ENCODE measurements around the gene ZSWIM5.

DNA sequence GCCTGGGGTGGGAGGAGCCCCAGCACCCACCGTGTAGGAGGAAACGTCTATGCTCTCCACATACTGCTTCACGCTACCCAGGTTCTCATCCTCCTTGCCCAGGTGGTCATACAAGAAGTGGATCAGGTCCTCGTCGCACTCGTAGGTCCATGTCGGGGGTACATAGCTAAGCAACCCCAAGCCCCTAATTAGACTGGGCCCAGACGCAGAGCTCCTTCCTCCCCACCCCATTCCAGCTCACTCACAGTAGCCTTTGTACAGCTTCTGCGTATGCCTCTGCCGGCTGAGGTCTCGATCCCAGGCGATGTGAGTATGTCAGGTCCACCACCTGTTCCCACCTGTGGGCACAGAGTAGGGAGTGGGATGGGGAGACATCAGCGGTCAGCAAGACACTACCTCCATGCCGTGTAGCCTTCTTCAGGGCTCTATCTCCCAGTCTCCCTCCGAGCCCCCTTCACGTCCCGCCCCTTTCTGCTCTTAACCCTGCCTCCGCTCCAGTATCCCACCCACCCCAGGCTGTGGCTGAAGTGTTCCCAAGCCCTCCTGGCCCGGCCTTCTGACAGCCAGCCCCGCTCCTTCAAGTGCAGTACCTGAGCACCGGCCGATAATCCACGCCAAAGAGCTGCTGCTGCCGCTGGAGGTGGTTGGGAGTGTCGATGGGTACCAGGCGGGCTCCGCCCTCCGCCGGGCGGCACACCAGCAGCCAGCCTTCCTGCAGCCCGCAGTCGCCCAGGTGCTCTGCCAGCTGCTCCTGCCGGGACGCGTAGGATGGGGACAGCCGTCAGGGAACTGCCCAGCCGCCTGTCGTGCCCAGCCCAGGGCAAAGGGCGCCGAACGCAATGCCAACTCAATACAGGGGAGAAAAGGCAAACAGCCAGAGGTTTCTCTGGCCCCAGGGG is 196.2 kb downstream of the ZSWIM5 start:
- TF ChIP-seq EZH2 (IDR thresholded peaks at IDR 0.05) (no peak), POLR2AphosphoS5 (IDR thresholded peaks at IDR 0.05; ENCODE audit: borderline replicate concordance, low read depth, low read length) (no peak)
